Pancreas (tissue), 10 donors: ENCODE data around the gene DIP2C. TPM values are rescaled to one million over a fixed set of nuclear protein-coding genes. Genes with fewer than 3 reads are reported as not detected.

ENCODE experiments used
- ATAC-seq, 4 donors: fragments of 200-7000 bp; cut with Tn5 transposase; one replicate each; pipeline versions ENCODE4 v1.8.0 to v1.9.1; 2020; ENCODE audit warnings: mild to moderate bottlenecking in 4 of 4, moderate library complexity in 4 of 4
- DNase-seq, 6 donors: peaks; one replicate each; pipeline ENCODE4 v3.0.0-alpha.2; 2020
- FAIRE-seq: peaks from 2 replicates; lab custom pipeline; 2012; peaks lifted over from hg19 to GRCh38; lab: Jason Lieb, UNC
- H3K27ac ChIP-seq, 4 donors: fragments of 200-600 bp; sonication (generic); 1 replicate in 3 of 4; 2 replicates in 1 of 4; pipeline versions ENCODE4 v1.5.0 to v1.8.0; 2020
- H3K27me3 ChIP-seq, 4 donors: fragments of 200-600 bp; one replicate each; pipeline ENCODE4 v1.8.0; 2021
- H3K36me3 ChIP-seq, 3 donors: fragments of 200-600 bp; sonication (generic) in 1 of 3; one replicate each; pipeline versions ENCODE4 v1.5.0 to v1.8.0; 2020 to 2021
- H3K4me1 ChIP-seq, 3 donors: fragments of 200-600 bp; one replicate each; pipeline ENCODE4 v1.8.0; 2021
- H3K4me3 ChIP-seq, 4 donors: fragments of 200-600 bp; sonication (generic) in 2 of 4; one replicate each; pipeline versions ENCODE4 v1.5.0 to v1.8.0; 2020 to 2021
- H3K9me3 ChIP-seq, 4 donors: fragments of 200-600 bp; one replicate each; pipeline ENCODE4 v1.8.0; 2021
- WGBS, 2 donors: extraction: QIAGEN DNeasy Blood & Tissue Kit; methylation state at CpG; one replicate each; pipeline ENCODE4 v1.1.7; 2013; 5-methylcytosine and 5-hydroxymethylcytosine counted together
- intact Hi-C, 3 donors: fragments of 100-400 bp; cut with DNase I; formaldehyde crosslinking; loops; one replicate each; pipeline versions ENCODE4 v1.11.1 to v1.14.2; 2022
- polyA plus RNA-seq, 2 donors: library from polyadenylated mRNA; stranded (reverse); fragments of 200-250 nt; gene quantifications; one replicate each; pipeline ENCODE4 v1.2.3, GENCODE V29; 2013
- total RNA-seq, 6 donors: library from RNA; stranded (reverse); fragmentation: NEBNext Ultra II Directional in 4 of 6; extraction: Animal tissue kit (Norgen Biotek cat#: 25700) in 4 of 6; gene quantifications; one replicate each; pipeline versions ENCODE4 v1.2.1 to v1.2.4, GENCODE V29; 2021 to 2023
- TF ChIP-seq, protein P1 (sequence below), 4 donors: fragments of 200-600 bp; sonication (generic) in 3 of 4; IDR thresholded peaks; one replicate each; pipeline versions ENCODE4 v1.5.0 to v1.8.0; 2021; ENCODE audit warnings: antibody characterized with exemption in 4 of 4
- donor health status: healthy with polysubstance abuse.
- donor health status: DM: no; HTN: no; CAD: no; lungs with moderate emphysema.
- donor health status: DM: no; HTN: no; CAD: no.
- donor health status: control.
- donor health status: control.
- donor health status: Bipolar disorder and iron deficiency.
- donor health status: DM: yes; HTN: yes; CAD: no.
- donor health status: DM: no; HTN: no; CAD: no.
- donor health status: DM: no; HTN: no; CAD: no.
- donor health status: DM: yes; HTN: yes; CAD: no.

DIP2C gene
- total and polyA plus RNA-seq, 8 donors = 4.3 to 11.8 (median 7.3) TPM

DNA sequence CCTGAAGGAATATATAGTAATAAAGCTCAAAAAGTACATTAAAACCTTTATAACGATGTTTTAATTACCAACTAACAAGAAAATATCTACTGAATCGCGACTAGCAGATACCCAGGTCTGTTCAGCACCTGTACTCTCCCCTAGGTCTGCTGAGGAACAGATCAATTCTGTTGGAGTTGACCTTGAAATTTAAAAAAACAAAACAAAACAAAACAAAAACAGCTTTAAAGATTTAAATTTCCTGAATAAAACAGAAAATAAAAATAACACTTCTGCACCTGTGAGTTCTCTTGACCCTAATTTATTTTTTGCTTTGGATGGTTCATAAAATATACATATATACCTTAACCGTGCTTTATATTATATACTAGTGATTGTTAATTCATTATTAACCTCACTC is 24.6 kb downstream of the DIP2C start:
- H3K4me3 ChIP-seq = no peak overlapping the region
- DNase-seq (no peak), ATAC-seq (no peak), FAIRE-seq (peak; percentile 23)
- H3K27ac ChIP-seq = peak overlapping the region in 3 of 4 donors; percentile 57 to 78 (median 66)
- TF ChIP-seq, protein P1, sequence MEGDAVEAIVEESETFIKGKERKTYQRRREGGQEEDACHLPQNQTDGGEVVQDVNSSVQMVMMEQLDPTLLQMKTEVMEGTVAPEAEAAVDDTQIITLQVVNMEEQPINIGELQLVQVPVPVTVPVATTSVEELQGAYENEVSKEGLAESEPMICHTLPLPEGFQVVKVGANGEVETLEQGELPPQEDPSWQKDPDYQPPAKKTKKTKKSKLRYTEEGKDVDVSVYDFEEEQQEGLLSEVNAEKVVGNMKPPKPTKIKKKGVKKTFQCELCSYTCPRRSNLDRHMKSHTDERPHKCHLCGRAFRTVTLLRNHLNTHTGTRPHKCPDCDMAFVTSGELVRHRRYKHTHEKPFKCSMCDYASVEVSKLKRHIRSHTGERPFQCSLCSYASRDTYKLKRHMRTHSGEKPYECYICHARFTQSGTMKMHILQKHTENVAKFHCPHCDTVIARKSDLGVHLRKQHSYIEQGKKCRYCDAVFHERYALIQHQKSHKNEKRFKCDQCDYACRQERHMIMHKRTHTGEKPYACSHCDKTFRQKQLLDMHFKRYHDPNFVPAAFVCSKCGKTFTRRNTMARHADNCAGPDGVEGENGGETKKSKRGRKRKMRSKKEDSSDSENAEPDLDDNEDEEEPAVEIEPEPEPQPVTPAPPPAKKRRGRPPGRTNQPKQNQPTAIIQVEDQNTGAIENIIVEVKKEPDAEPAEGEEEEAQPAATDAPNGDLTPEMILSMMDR (IDR thresholded peaks at IDR 0.05) = no peak
- WGBS, 2 donors = 56 to 65% methylated on average over 4 of the region's 4 CpGs
- peaks cover 20 to 38% (median 22%) of the 10 kb centered on the region in 3 donors for H3K4me1 ChIP-seq
- H3K9me3 ChIP-seq = no peaks in the 10 kb centered on the region
- no peaks in the 10 kb centered on the region for H3K36me3 ChIP-seq
- intact Hi-C loops = loop anchor here in 1 of 3 donors (10.0 kb wide), 1 partner anchor 150 kb away; no protein-coding TSS in a partner anchor
- H3K27me3 ChIP-seq = no peaks in the 10 kb centered on the region

DNA sequence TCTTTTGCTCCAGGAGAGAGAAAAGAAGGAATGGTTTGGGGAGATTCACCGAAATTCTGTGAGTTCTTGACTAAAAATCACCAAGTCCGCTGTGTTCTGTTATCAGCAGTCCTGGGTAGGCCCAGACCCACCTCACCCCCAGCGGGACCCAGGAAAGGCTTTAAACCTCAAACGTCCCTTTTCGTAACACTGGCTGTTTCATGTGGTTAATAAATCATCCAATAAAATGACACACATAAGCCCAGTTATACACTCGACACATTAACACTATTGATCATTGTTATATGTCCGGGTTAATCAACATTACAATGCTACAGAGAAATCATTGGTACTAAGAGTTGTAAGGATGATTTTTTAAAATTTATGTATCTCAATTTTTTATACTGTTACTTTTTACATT is 25.2 kb downstream of the DIP2C start:
- Histone ChIP-seq H3K27me3 (no peaks in the 10 kb centered on the region), H3K36me3 (no peaks in the 10 kb centered on the region), H3K4me1 (peaks cover 20 to 38% (median 23%) of the 10 kb centered on the region in 3 donors), H3K27ac (peak overlapping the region; percentile 36 to 78 (median 62)), H3K9me3 (no peaks in the 10 kb centered on the region), H3K4me3 (no peak overlapping the region)
- ATAC-seq = peak in 2 of 4 donors; percentile 16 to 31
- TF ChIP-seq, protein P1 (IDR thresholded peaks at IDR 0.05) = no peak
- 70 to 72% methylated on average over 7 of the region's 7 CpGs for WGBS, 2 donors
- no peak for DNase-seq
- intact Hi-C loops = loop anchor here in 1 of 3 donors (10.0 kb wide), 1 partner anchor 150 kb away; no protein-coding TSS in a partner anchor
- FAIRE-seq = no peak

DNA sequence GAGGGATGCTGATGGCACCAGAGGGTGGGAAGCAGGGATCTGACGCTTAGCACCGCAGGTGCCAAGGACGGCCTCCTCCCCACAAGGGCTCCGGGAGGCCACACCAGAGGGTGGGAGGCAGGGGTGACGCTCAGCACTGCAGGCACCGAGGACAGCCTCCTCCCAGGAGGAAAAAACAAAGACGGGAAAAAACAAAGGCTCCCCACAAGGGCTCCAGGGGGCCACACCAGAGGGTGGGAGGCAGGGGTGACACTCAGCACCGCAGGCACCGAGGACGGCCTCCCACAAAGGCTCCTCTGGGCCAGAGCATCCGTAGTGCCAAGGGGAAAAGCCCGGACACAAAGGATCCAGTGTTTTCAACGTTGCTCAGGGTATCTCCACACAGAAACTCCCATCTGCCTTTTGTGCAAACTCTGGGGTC is 25.6 kb downstream of the DIP2C start:
- intact Hi-C loops = loop anchor here in 1 of 3 donors (10.0 kb wide), 1 partner anchor 149 kb away; no protein-coding TSS in a partner anchor
- H3K36me3 ChIP-seq = no peaks in the 10 kb centered on the region
- no peaks in the 10 kb centered on the region for H3K9me3 ChIP-seq
- H3K4me3 ChIP-seq = no peak overlapping the region
- DNase-seq (peak in 1 of 6 donors; percentile 37), ATAC-seq (peak; percentile 18 to 51 (median 32)), FAIRE-seq (no peak)
- WGBS, 2 donors = 56 to 58% methylated on average over 13 of the region's 13 CpGs
- TF ChIP-seq, protein P1 (IDR thresholded peaks at IDR 0.05) = no peak
- peaks cover 20 to 40% (median 28%) of the 10 kb centered on the region in 3 donors for H3K4me1 ChIP-seq
- peak overlapping the region; percentile 36 to 78 (median 58) for H3K27ac ChIP-seq
- no peaks in the 10 kb centered on the region for H3K27me3 ChIP-seq

DNA sequence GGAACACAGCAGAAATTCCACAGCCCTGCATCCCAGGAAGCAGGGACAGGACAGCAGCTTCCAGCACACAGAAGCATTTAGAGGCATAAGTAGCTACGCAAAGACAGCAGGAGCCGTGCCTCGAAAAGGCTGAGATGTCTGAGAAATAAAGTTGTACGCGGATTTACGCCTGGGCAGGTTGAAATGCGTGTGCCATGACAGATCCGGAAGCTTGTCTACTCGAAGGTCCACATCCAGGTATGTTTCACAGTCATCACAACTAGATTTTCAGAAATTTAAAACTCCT is 26.1 kb downstream of the DIP2C start:
- intact Hi-C loops = loop anchor here in 1 of 3 donors (10.0 kb wide), 1 partner anchor 149 kb away; no protein-coding TSS in a partner anchor

More for the DNA sequence above, 26.1 kb downstream of the DIP2C start:
- H3K4me1 ChIP-seq = peaks cover 20 to 44% (median 29%) of the 10 kb centered on the region in 3 donors
- no peak for FAIRE-seq
- 84 to 87% methylated on average over 9 of the region's 9 CpGs for WGBS, 2 donors
- no peak for ATAC-seq
- TF ChIP-seq, protein P1 (IDR thresholded peaks at IDR 0.05) = no peak
- H3K9me3 ChIP-seq = no peaks in the 10 kb centered on the region
- H3K4me3 ChIP-seq = no peak overlapping the region
- no peak for DNase-seq
- no peaks in the 10 kb centered on the region for H3K36me3 ChIP-seq
- H3K27me3 ChIP-seq = no peaks in the 10 kb centered on the region
- peak overlapping the region; percentile 36 to 78 (median 58) for H3K27ac ChIP-seq
